H9 (cell line): ENCODE measurements around the gene KCTD5. TPM values are rescaled to one million over a fixed set of nuclear protein-coding genes. Genes with fewer than 3 reads are reported as not detected.
A peak's percentile ranks its signal among the peaks of the same experiment; 100 is the strongest.

Source experiments
- DNase-seq: peaks from one replicate; pipeline ENCODE4 v3.0.0-alpha.2; 2017
- H2AFZ ChIP-seq: one replicate; pipeline ENCODE4 v1.6.1; 2013; ENCODE audit warnings: mild to moderate bottlenecking, low read length, control low read depth, moderate library complexity
- H2AK5ac ChIP-seq: 2 replicates; pipeline ENCODE4 v1.6.1; 2013; ENCODE audit warnings: low read length, control low read depth, mixed read lengths; ENCODE audit not compliant: insufficient read length
- H2BK120ac ChIP-seq: one replicate; pipeline ENCODE4 v1.6.1; 2013; ENCODE audit warnings: low read depth, mild to moderate bottlenecking, low read length, control low read depth, inconsistent platforms; ENCODE audit not compliant: poor library complexity, severe bottlenecking
- H2BK12ac ChIP-seq: 2 replicates; pipeline ENCODE4 v1.6.1; 2013; ENCODE audit warnings: low read length, control low read depth, mixed read lengths, low read depth; ENCODE audit not compliant: insufficient read length
- H2BK15ac ChIP-seq: 2 replicates; pipeline ENCODE4 v1.6.1; 2013; ENCODE audit warnings: low read depth, low read length, control low read depth
- H2BK20ac ChIP-seq: one replicate; pipeline ENCODE4 v1.6.1; 2013; ENCODE audit warnings: low read depth, mild to moderate bottlenecking, low read length, control low read depth, inconsistent platforms; ENCODE audit not compliant: poor library complexity, severe bottlenecking
- H2BK5ac ChIP-seq: 2 replicates; pipeline ENCODE4 v1.6.1; 2013; ENCODE audit warnings: low read length, control low read depth, mixed read lengths; ENCODE audit not compliant: insufficient read length
- H3K14ac ChIP-seq: 2 replicates; pipeline ENCODE4 v1.6.1; 2013; ENCODE audit warnings: low read length, control low read depth; ENCODE audit not compliant: insufficient read depth
- H3K18ac ChIP-seq: 2 replicates; pipeline ENCODE4 v1.6.1; 2013; ENCODE audit warnings: low read depth, mild to moderate bottlenecking, mixed read lengths, low read length, control low read depth; ENCODE audit not compliant: insufficient read length
- H3K23ac ChIP-seq: 2 replicates; pipeline ENCODE4 v1.6.1; 2013; ENCODE audit warnings: low read length, control low read depth, mixed read lengths, low read depth; ENCODE audit not compliant: insufficient read length
- H3K23me2 ChIP-seq: 2 replicates; pipeline ENCODE4 v1.6.1; 2013; ENCODE audit warnings: low read depth, mild to moderate bottlenecking, mixed read lengths, low read length, control low read depth; ENCODE audit not compliant: insufficient read length, poor library complexity, severe bottlenecking
- H3K27ac ChIP-seq: 2 replicates; pipeline ENCODE4 v1.5.1; 2013; ENCODE audit warnings: low read length, control low read depth, mixed read lengths, low read depth; ENCODE audit not compliant: insufficient read length
- H3K27me3 ChIP-seq: 2 replicates; pipeline ENCODE4 v1.6.1; 2013; ENCODE audit warnings: low read length, control low read depth, inconsistent platforms; ENCODE audit not compliant: insufficient read depth
- H3K4ac ChIP-seq: 2 replicates; pipeline ENCODE4 v1.6.1; 2013; ENCODE audit warnings: low read depth, mild to moderate bottlenecking, control low read depth, inconsistent platforms, low read length, moderate library complexity
- H3K4me1 ChIP-seq: 2 replicates; pipeline ENCODE4 v1.6.1; 2013; ENCODE audit warnings: low read length, control low read depth, inconsistent platforms; ENCODE audit not compliant: insufficient read depth
- H3K4me2 ChIP-seq: 2 replicates; pipeline ENCODE4 v1.6.1; 2013; ENCODE audit warnings: low read length, control low read depth, mixed read lengths; ENCODE audit not compliant: insufficient read length, insufficient read depth
- H3K56ac ChIP-seq: 2 replicates; pipeline ENCODE4 v1.6.1; 2013; ENCODE audit warnings: low read depth, mild to moderate bottlenecking, mixed read lengths, low read length, control low read depth; ENCODE audit not compliant: insufficient read length
- H3K79me1 ChIP-seq: 2 replicates; pipeline ENCODE4 v1.6.1; 2013; ENCODE audit warnings: low read depth, mild to moderate bottlenecking, moderate library complexity, low read length, control low read depth, inconsistent platforms; ENCODE audit not compliant: insufficient read depth, poor library complexity, severe bottlenecking
- H3K79me2 ChIP-seq: 2 replicates; pipeline ENCODE4 v1.6.1; 2013; ENCODE audit warnings: low read length, control low read depth, inconsistent platforms; ENCODE audit not compliant: insufficient read depth
- H3K9ac ChIP-seq: 2 replicates; pipeline ENCODE4 v1.6.1; 2013; ENCODE audit warnings: low read length, control low read depth, mixed read lengths; ENCODE audit not compliant: insufficient read length; ENCODE audit errors: extremely low read depth
- H3K9me3 ChIP-seq: one replicate; pipeline ENCODE4 v1.6.1; 2013; ENCODE audit warnings: low read depth, low read length, inconsistent platforms; ENCODE audit not compliant: control insufficient read depth
- H3T11ph ChIP-seq: one replicate; pipeline ENCODE4 v1.6.1; 2013; ENCODE audit warnings: mild to moderate bottlenecking, low read length, control low read depth, inconsistent platforms
- H4K20me1 ChIP-seq: one replicate; pipeline ENCODE4 v1.6.1; 2013; ENCODE audit not compliant: control insufficient read depth, insufficient read length, insufficient read depth
- H4K5ac ChIP-seq: 2 replicates; pipeline ENCODE4 v1.6.1; 2013; ENCODE audit warnings: low read depth, mild to moderate bottlenecking, mixed read lengths, low read length, control low read depth; ENCODE audit not compliant: insufficient read length
- H4K8ac ChIP-seq: replicated peaks from 2 replicates; pipeline ENCODE4 v1.6.1; 2013; ENCODE audit warnings: low read length, control low read depth, mixed read lengths, low read depth; ENCODE audit not compliant: insufficient read length
- H4K91ac ChIP-seq: 2 replicates; pipeline ENCODE4 v1.6.1; 2013; ENCODE audit warnings: low read depth, mild to moderate bottlenecking, moderate library complexity, mixed read lengths, low read length, control low read depth; ENCODE audit not compliant: insufficient read length
- H3K27ac Mint-ChIP-seq, 3 experiments: 2 replicates in 2 of 3; 3 replicates in 1 of 3; pipeline ENCODE4 v1.8.0; 2020 to 2021; ENCODE audit warnings: mixed read lengths in 3 of 3, mild to moderate bottlenecking in 1 of 3, moderate library complexity in 1 of 3
- H3K27me3 Mint-ChIP-seq: 2 replicates; pipeline ENCODE4 v1.8.0; 2021; ENCODE audit warnings: low read depth, mild to moderate bottlenecking, moderate library complexity, mixed read lengths
- H3K36me3 Mint-ChIP-seq, 3 experiments: 2 replicates in 2 of 3; 3 replicates in 1 of 3; pipeline ENCODE4 v1.8.0; 2020 to 2021; ENCODE audit warnings: low read depth in 3 of 3, mixed read lengths in 3 of 3; ENCODE audit not compliant: insufficient read depth in 1 of 3
- H3K4me1 Mint-ChIP-seq, 2 experiments: 2 replicates each; pipeline ENCODE4 v1.8.0; 2020; ENCODE audit warnings: mixed read lengths in 2 of 2
- H3K4me3 Mint-ChIP-seq, 2 experiments: 2 replicates in 1 of 2; 3 replicates in 1 of 2; pipeline ENCODE4 v1.8.0; 2020 to 2021; ENCODE audit warnings: mild to moderate bottlenecking in 2 of 2, mixed read lengths in 2 of 2, moderate library complexity in 1 of 2
- H3K9me3 Mint-ChIP-seq, 2 experiments: 2 replicates in 1 of 2; 3 replicates in 1 of 2; pipeline ENCODE4 v1.8.0; 2020; ENCODE audit warnings: mild to moderate bottlenecking in 2 of 2, mixed read lengths in 2 of 2, moderate library complexity in 1 of 2
- WGBS: extraction: QIAGEN DNeasy Blood & Tissue Kit; methylation state at CpG from one replicate; pipeline ENCODE4 v1.1.7; 2013; ENCODE audit warnings: missing lambda C conversion rate, low lambda C conversion rate, mixed read lengths; ENCODE audit not compliant: insufficient read length; ENCODE audit errors: extremely low coverage; 5-methylcytosine and 5-hydroxymethylcytosine counted together
- total RNA-seq: library from RNA; stranded (reverse); gene quantifications from 2 replicates; pipeline ENCODE4 v1.2.1, GENCODE V29; 2021
- TF ChIP-seq, protein P1 (sequence below): fragments of 200-600 bp; sonication (generic); conservative IDR thresholded peaks from 3 replicates; pipeline ENCODE4 v1.8.0; 2021; ENCODE audit warnings: antibody characterized with exemption, mild to moderate bottlenecking

The KCTD5 gene
- total RNA-seq, 1 experiment from 2014 or later, result 39.9 TPM

DNA sequence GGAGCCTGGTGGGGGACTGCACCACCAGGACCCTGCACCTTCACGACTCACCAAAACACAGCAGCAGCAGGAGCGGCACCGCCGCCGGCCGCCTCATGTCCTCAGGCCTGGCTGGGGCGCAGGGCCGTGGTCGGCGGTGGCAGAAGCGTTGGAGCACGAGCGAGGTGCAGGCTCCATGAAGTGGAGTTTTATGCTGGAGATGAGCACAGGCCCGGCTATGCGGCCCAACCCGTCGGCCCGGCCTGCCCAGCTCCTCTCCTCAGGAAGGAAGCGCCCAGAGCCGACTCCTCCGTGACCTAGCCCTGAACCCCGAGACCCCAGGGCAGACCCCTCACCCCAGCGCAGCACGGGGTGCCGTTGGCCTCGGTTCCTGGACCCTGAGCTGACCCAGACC, 37.7 kb downstream of the KCTD5 start, which contains the start of gene PRSS27:
Gene PRSS27, minus strand, starts transcription at position 161 of the 394 bp plus-strand sequence. Its CDS starts 64 bp downstream, at position 97.
- H3K56ac ChIP-seq, result no peak within 1 kb of the TSS
- no peaks in the 10 kb centered on the region for H3K36me3 Mint-ChIP-seq
- peak within 1 kb of the TSS; percentile 83 for H3K14ac ChIP-seq
- H3K4me1 ChIP-seq, result no peaks in the 10 kb centered on the region; the same call in 1 of the 2 replicates
- no peaks in the 10 kb centered on the region for H3K79me1 ChIP-seq
- peak within 1 kb of the TSS; percentile 79 to 89 for H3K4me3 Mint-ChIP-seq
- no peak within 1 kb of the TSS for H3T11ph ChIP-seq
- WGBS, result no CpG with 5 or more reads among the region's 26 CpGs
- no peak within 1 kb of the TSS for H2BK120ac ChIP-seq
- no peak within 1 kb of the TSS for H2AK5ac ChIP-seq
- H3K27me3 ChIP-seq, result no peaks in the 10 kb centered on the region
- DNase-seq, result no peak
- no peak within 1 kb of the TSS for H3K4ac ChIP-seq
- H2BK15ac ChIP-seq, result no peak within 1 kb of the TSS
- TF ChIP-seq, protein P1, sequence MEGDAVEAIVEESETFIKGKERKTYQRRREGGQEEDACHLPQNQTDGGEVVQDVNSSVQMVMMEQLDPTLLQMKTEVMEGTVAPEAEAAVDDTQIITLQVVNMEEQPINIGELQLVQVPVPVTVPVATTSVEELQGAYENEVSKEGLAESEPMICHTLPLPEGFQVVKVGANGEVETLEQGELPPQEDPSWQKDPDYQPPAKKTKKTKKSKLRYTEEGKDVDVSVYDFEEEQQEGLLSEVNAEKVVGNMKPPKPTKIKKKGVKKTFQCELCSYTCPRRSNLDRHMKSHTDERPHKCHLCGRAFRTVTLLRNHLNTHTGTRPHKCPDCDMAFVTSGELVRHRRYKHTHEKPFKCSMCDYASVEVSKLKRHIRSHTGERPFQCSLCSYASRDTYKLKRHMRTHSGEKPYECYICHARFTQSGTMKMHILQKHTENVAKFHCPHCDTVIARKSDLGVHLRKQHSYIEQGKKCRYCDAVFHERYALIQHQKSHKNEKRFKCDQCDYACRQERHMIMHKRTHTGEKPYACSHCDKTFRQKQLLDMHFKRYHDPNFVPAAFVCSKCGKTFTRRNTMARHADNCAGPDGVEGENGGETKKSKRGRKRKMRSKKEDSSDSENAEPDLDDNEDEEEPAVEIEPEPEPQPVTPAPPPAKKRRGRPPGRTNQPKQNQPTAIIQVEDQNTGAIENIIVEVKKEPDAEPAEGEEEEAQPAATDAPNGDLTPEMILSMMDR, result no peak
- H4K91ac ChIP-seq, result no peak within 1 kb of the TSS
- no peak within 1 kb of the TSS for H3K9ac ChIP-seq
- H3K27ac Mint-ChIP-seq, result peak within 1 kb of the TSS; percentile 40 to 92 (median 89); a peak in 4 of 7 replicates
- H3K9me3 ChIP-seq, result no peaks in the 10 kb centered on the region
- no peak within 1 kb of the TSS for H4K5ac ChIP-seq
- peaks cover 4% of the 10 kb centered on the region for H3K27me3 Mint-ChIP-seq
- H3K18ac ChIP-seq, result peak within 1 kb of the TSS; percentile 63
- H3K79me2 ChIP-seq, result no peaks in the 10 kb centered on the region
- H4K8ac ChIP-seq, result no peak within 1 kb of the TSS
- no peak within 1 kb of the TSS for H2BK5ac ChIP-seq
- no peak within 1 kb of the TSS for H3K27ac ChIP-seq
- H4K20me1 ChIP-seq, result no peaks in the 10 kb centered on the region
- no peak within 1 kb of the TSS for H2AFZ ChIP-seq
- no peak within 1 kb of the TSS for H3K23ac ChIP-seq
- H3K4me1 Mint-ChIP-seq, result peaks cover 3 to 10% of the 10 kb centered on the region in 2 experiments; a peak in 3 of 4 replicates
- H3K4me2 ChIP-seq, result peak within 1 kb of the TSS; percentile 13
- no peak within 1 kb of the TSS for H2BK12ac ChIP-seq
- no peaks in the 10 kb centered on the region for H3K23me2 ChIP-seq
- H3K9me3 Mint-ChIP-seq, result no peaks in the 10 kb centered on the region
- no peak within 1 kb of the TSS for H2BK20ac ChIP-seq
